ENCODE measurements around the gene TKT. TPM values are rescaled to one million over a fixed set of nuclear protein-coding genes. Genes with fewer than 3 reads are reported as not detected.

The TKT gene
- polyA plus RNA-seq, 4 donors, result 58.8 to 407 (median 128) TPM

DNA sequence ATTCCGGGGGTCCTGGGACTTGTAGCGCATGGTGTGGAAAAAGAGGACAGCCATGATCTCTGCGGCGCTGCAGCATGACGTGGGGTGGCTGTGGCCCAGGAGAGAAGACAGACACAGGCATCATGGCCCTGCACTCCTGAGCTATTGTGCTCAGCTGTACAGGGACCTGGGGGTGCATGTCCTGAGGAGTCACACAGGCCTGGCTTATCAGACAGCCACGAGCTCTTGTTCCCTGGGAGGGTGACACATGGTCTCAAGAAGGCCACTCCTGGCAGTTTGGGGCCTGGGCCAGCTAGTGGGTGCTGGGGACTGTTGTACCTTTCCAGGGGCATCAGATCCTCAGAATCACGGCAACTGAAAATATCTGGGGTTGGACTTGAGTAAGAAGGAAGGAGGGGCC is 13.7 kb downstream of the TKT start:
- no peak for DNase-seq
- Histone ChIP-seq H3K36me3 (ENCODE audit: control insufficient read depth in 3 of 3, insufficient read depth in 2 of 3, low read depth in 1 of 3, low read length in 3 of 3) (peaks cover 3 to 70% (median 13%) of the 10 kb centered on the region in 3 donors), H3K4me3 (ENCODE audit: low read depth in 1 of 3, low read length in 3 of 3) (no peak overlapping the region), H3K27me3 (ENCODE audit: control insufficient read depth in 3 of 3, insufficient read depth in 3 of 3, low read length in 3 of 3) (no peaks in the 10 kb centered on the region), H3K27ac (ENCODE audit: low read depth in 1 of 3, low read length in 2 of 3) (no peak overlapping the region), H3K4me1 (ENCODE audit: control insufficient read depth in 3 of 3, insufficient read depth in 2 of 3, low read depth in 1 of 3, low read length in 2 of 3) (peaks cover 3 to 15% (median 4%) of the 10 kb centered on the region in 3 donors), H3K9me3 (ENCODE audit: control insufficient read depth in 2 of 2, insufficient read depth in 1 of 2, low read depth in 1 of 2, low read length in 1 of 2) (peaks cover 0 to 8% of the 10 kb centered on the region in 2 donors)
- FAIRE-seq, result no peak
- 88 to 93% (median 91%) methylated on average over 7 of the region's 7 CpGs for WGBS, 3 donors

GRCh38 chr3:53240989-53241972 is 14.5 kb downstream of the TKT start:
- Histone ChIP-seq H3K27me3 (ENCODE audit: control insufficient read depth in 3 of 3, insufficient read depth in 3 of 3, low read length in 3 of 3) (no peaks in the 10 kb centered on the region), H3K9me3 (ENCODE audit: control insufficient read depth in 2 of 2, insufficient read depth in 1 of 2, low read depth in 1 of 2, low read length in 1 of 2) (peaks cover 0 to 8% of the 10 kb centered on the region in 2 donors), H3K36me3 (ENCODE audit: control insufficient read depth in 3 of 3, insufficient read depth in 2 of 3, low read depth in 1 of 3, low read length in 3 of 3) (peaks cover 3 to 79% (median 13%) of the 10 kb centered on the region in 3 donors), H3K4me3 (ENCODE audit: low read depth in 1 of 3, low read length in 3 of 3) (no peak overlapping the region), H3K27ac (ENCODE audit: low read depth in 1 of 3, low read length in 2 of 3) (no peak overlapping the region), H3K4me1 (ENCODE audit: control insufficient read depth in 3 of 3, insufficient read depth in 2 of 3, low read depth in 1 of 3, low read length in 2 of 3) (peaks cover 4 to 22% (median 5%) of the 10 kb centered on the region in 3 donors)
- WGBS, 3 donors, result 87 to 92% (median 92%) methylated on average over 26 to 28 of the region's 28 CpGs
- no peak for DNase-seq
- no peak for FAIRE-seq

- Histone ChIP-seq H3K27ac (ENCODE audit: low read depth in 1 of 3, low read length in 2 of 3) (no peak overlapping the region), H3K27me3 (ENCODE audit: control insufficient read depth in 3 of 3, insufficient read depth in 3 of 3, low read length in 3 of 3) (no peaks in the 10 kb centered on the region), H3K4me3 (ENCODE audit: low read depth in 1 of 3, low read length in 3 of 3) (no peak overlapping the region), H3K9me3 (ENCODE audit: control insufficient read depth in 2 of 2, insufficient read depth in 1 of 2, low read depth in 1 of 2, low read length in 1 of 2) (no peaks in the 10 kb centered on the region), H3K4me1 (ENCODE audit: control insufficient read depth in 3 of 3, insufficient read depth in 2 of 3, low read depth in 1 of 3, low read length in 2 of 3) (peaks cover 5 to 27% (median 6%) of the 10 kb centered on the region in 3 donors), H3K36me3 (ENCODE audit: control insufficient read depth in 3 of 3, insufficient read depth in 2 of 3, low read depth in 1 of 3, low read length in 3 of 3) (peaks cover 4 to 91% (median 15%) of the 10 kb centered on the region in 3 donors)
- 83 to 88% (median 87%) methylated on average over 5 of the region's 5 CpGs for WGBS, 3 donors
- no peak for FAIRE-seq
- no peak for DNase-seq
Observed at GRCh38 chr3:53239800-53240199, 16.0 kb downstream of the TKT start.

GRCh38 chr3:53238886-53239285 is 16.9 kb downstream of the TKT start:
- Histone ChIP-seq H3K27ac (ENCODE audit: low read depth in 1 of 3, low read length in 2 of 3) (peak overlapping the region; percentile 70 to 84 (median 76)), H3K4me1 (ENCODE audit: control insufficient read depth in 3 of 3, insufficient read depth in 2 of 3, low read depth in 1 of 3, low read length in 2 of 3) (peaks cover 5 to 27% (median 6%) of the 10 kb centered on the region in 3 donors), H3K9me3 (ENCODE audit: control insufficient read depth in 2 of 2, insufficient read depth in 1 of 2, low read depth in 1 of 2, low read length in 1 of 2) (no peaks in the 10 kb centered on the region), H3K4me3 (ENCODE audit: low read depth in 1 of 3, low read length in 3 of 3) (no peak overlapping the region), H3K27me3 (ENCODE audit: control insufficient read depth in 3 of 3, insufficient read depth in 3 of 3, low read length in 3 of 3) (no peaks in the 10 kb centered on the region), H3K36me3 (ENCODE audit: control insufficient read depth in 3 of 3, insufficient read depth in 2 of 3, low read depth in 1 of 3, low read length in 3 of 3) (peaks cover 9 to 92% (median 19%) of the 10 kb centered on the region in 3 donors)
- FAIRE-seq (no peak), DNase-seq (no peak)
- 64 to 85% (median 82%) methylated on average over 4 of the region's 4 CpGs for WGBS, 3 donors

DNA sequence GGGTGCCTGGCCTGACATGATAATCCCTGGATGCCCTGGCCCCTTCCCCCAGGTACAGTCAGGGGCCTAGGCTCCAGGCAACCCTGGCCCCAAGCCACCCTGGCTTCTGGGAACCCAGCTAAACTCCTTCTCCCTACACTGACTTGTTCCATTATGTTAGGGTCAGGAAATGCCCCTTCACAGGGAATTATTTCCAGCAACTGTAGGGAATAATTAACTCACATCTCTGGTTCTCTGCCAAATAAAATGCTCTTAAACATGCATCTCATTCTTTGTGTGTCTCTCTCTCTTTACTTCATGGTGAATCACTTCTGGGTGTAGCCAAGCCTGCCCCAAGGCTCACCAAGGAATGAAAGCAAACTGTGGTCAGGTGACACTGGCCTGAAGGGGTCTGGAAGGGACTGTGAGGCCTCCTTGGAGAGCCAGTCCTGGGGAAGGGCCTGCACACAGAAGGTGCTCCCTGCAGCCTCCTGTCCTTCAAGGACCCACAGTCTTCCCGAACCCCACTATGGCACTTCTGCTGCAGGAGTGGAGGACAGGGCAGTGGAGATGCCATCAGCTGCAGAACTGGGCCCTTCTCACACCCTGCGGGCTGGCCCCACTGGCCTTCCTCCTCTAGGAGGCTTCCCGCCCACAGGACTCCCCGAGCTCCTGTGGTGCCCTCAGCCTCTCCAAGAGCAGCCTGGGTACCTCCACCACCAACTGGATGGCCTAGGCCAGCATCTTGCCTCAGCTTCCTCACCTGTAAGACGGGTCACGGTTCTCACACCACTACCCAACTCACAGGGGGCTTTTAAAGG is 17.6 kb downstream of the TKT start:
- Histone ChIP-seq H3K9me3 (ENCODE audit: control insufficient read depth in 2 of 2, insufficient read depth in 1 of 2, low read depth in 1 of 2, low read length in 1 of 2) (no peaks in the 10 kb centered on the region), H3K36me3 (ENCODE audit: control insufficient read depth in 3 of 3, insufficient read depth in 2 of 3, low read depth in 1 of 3, low read length in 3 of 3) (peaks cover 9 to 90% (median 22%) of the 10 kb centered on the region in 3 donors), H3K4me3 (ENCODE audit: low read depth in 1 of 3, low read length in 3 of 3) (no peak overlapping the region), H3K27ac (ENCODE audit: low read depth in 1 of 3, low read length in 2 of 3) (peak overlapping the region; percentile 70 to 84 (median 76)), H3K4me1 (ENCODE audit: control insufficient read depth in 3 of 3, insufficient read depth in 2 of 3, low read depth in 1 of 3, low read length in 2 of 3) (peaks cover 4 to 27% (median 5%) of the 10 kb centered on the region in 3 donors), H3K27me3 (ENCODE audit: control insufficient read depth in 3 of 3, insufficient read depth in 3 of 3, low read length in 3 of 3) (no peaks in the 10 kb centered on the region)
- DNase-seq, result peak; percentile 86 to 93
- 59 to 76% (median 62%) methylated on average over 6 of the region's 6 CpGs for WGBS, 3 donors
- no peak for FAIRE-seq

GRCh38 chr3:53236112-53236841 is 19.5 kb downstream of the TKT start:
- Histone ChIP-seq H3K27me3 (ENCODE audit: control insufficient read depth in 3 of 3, insufficient read depth in 3 of 3, low read length in 3 of 3) (no peaks in the 10 kb centered on the region), H3K4me1 (ENCODE audit: control insufficient read depth in 3 of 3, insufficient read depth in 2 of 3, low read depth in 1 of 3, low read length in 2 of 3) (peaks cover 2 to 27% (median 5%) of the 10 kb centered on the region in 3 donors), H3K36me3 (ENCODE audit: control insufficient read depth in 3 of 3, insufficient read depth in 2 of 3, low read depth in 1 of 3, low read length in 3 of 3) (peaks cover 9 to 90% (median 23%) of the 10 kb centered on the region in 3 donors), H3K27ac (ENCODE audit: low read depth in 1 of 3, low read length in 2 of 3) (peak overlapping the region in 1 of 3 donors; percentile 26), H3K4me3 (ENCODE audit: low read depth in 1 of 3, low read length in 3 of 3) (no peak overlapping the region), H3K9me3 (ENCODE audit: control insufficient read depth in 2 of 2, insufficient read depth in 1 of 2, low read depth in 1 of 2, low read length in 1 of 2) (no peaks in the 10 kb centered on the region)
- FAIRE-seq (no peak), DNase-seq (peak; percentile 59 to 67)
- 58 to 62% (median 58%) methylated on average over 9 of the region's 9 CpGs for WGBS, 3 donors

DNA sequence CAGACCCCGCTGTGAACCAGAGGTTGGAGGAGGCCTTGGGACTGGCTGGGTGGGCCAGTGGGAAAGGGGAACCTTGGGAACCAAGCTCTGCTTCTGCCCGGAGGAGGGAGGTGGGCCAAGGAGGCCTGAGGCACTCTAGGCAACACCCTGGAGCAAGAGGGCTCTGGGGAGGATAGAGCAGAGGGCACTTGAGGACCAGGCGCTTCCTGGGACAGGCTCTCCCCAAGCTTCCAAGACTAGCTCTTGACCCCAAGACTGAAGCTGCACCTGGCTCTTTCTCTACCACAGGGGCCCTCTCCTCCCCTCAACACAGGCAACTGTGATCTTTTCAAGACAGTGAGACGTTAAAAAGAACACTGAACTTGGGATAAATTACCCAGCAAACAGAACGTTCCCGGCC is 20.3 kb downstream of the TKT start:
- H3K4me3 ChIP-seq (ENCODE audit: low read depth in 1 of 3, low read length in 3 of 3), result no peak overlapping the region
- H3K27me3 ChIP-seq (ENCODE audit: control insufficient read depth in 3 of 3, insufficient read depth in 3 of 3, low read length in 3 of 3), result no peaks in the 10 kb centered on the region
- no peak for DNase-seq
- peaks cover 6 to 90% (median 23%) of the 10 kb centered on the region in 3 donors for H3K36me3 ChIP-seq (ENCODE audit: control insufficient read depth in 3 of 3, insufficient read depth in 2 of 3, low read depth in 1 of 3, low read length in 3 of 3)
- FAIRE-seq, result no peak
- WGBS, 3 donors, result 79 to 85% (median 79%) methylated on average over 6 of the region's 6 CpGs
- H3K4me1 ChIP-seq (ENCODE audit: control insufficient read depth in 3 of 3, insufficient read depth in 2 of 3, low read depth in 1 of 3, low read length in 2 of 3), result peaks cover 2 to 27% (median 5%) of the 10 kb centered on the region in 3 donors
- no peak overlapping the region for H3K27ac ChIP-seq (ENCODE audit: low read depth in 1 of 3, low read length in 2 of 3)
- H3K9me3 ChIP-seq (ENCODE audit: control insufficient read depth in 2 of 2, insufficient read depth in 1 of 2, low read depth in 1 of 2, low read length in 1 of 2), result no peaks in the 10 kb centered on the region
